Ovary (tissue), 3 donors: ENCODE data around the gene NRXN3.

Experiments
- EP300 ChIP-seq: sonication (generic); formaldehyde crosslinking; IDR thresholded peaks from one replicate; pipeline ENCODE4 v1.6.1; 2017; ENCODE audit warnings: antibody characterized with exemption
- TF ChIP-seq, protein P1 (sequence below), 3 donors: fragments of 450-650 bp in 2 of 3; fragments of 200-600 bp in 1 of 3; IDR thresholded peaks; one replicate each; pipeline versions ENCODE4 v1.5.1 to v1.8.0; 2016 to 2022; ENCODE audit warnings: antibody characterized with exemption in 3 of 3, mild to moderate bottlenecking in 1 of 3
- donor health status: DM: no; HTN: no; CAD: no.

DNA sequence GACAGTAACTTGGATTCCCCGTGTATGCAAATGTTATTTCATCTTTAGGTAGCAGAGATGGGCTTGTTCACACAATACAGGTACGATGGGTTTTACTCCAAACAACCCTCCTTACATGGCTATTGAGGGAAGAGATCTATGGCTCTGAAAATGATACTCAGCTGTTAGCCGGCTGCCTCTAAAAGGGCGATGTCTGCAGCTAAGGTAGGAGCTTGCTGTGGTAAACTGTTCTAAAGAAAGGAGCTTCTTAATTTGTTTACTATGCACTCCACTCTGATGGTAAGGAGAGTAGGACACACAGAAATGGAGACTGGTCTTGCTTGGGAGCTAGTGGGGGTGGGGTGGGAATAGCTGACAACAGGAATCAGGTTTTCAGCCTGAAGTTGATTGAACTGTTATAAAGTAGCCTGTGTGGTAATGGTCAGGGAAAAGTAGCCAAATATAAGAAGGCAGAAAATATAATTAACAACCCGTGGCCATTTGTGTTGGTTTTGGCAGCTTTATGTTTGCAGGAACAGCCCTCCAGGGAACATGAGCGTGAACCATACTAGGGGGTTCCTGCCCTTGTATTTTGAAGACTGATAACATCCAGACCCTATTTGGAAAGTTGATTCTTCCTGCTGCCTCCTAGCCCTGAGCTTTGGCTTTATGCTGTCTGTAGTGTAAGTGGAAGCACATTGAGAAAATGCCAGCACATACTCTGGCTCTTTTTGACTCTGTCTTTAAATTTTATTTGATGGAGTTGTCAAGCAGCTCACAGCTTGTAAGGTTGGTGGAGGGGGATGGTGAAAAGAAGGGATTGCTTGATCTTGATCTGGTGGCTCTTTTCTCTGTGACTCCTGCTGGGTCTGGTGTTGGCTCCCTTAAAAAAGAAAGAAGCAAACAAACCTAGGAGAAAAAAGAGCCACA, 1111.3 kb downstream of the NRXN3 start:
- TF ChIP-seq, protein P1, sequence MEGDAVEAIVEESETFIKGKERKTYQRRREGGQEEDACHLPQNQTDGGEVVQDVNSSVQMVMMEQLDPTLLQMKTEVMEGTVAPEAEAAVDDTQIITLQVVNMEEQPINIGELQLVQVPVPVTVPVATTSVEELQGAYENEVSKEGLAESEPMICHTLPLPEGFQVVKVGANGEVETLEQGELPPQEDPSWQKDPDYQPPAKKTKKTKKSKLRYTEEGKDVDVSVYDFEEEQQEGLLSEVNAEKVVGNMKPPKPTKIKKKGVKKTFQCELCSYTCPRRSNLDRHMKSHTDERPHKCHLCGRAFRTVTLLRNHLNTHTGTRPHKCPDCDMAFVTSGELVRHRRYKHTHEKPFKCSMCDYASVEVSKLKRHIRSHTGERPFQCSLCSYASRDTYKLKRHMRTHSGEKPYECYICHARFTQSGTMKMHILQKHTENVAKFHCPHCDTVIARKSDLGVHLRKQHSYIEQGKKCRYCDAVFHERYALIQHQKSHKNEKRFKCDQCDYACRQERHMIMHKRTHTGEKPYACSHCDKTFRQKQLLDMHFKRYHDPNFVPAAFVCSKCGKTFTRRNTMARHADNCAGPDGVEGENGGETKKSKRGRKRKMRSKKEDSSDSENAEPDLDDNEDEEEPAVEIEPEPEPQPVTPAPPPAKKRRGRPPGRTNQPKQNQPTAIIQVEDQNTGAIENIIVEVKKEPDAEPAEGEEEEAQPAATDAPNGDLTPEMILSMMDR (IDR thresholded peaks at IDR 0.05): no peak
- no peak for TF ChIP-seq EP300
